A673 (cell line): ENCODE results near the gene ADAMTS6. TPM values are rescaled to one million over a fixed set of nuclear protein-coding genes. Genes with fewer than 3 reads are reported as not detected.
A peak's percentile ranks its signal among the peaks of the same experiment; 100 is the strongest.

ENCODE experiments used
- BruUV-seq: library from RNA; stranded (reverse); fragments of 400-500 nt; replicated peaks from 2 replicates; lab custom pipeline; 2021; lab: Mats Ljungman, UMichigan
- CTCF ChIA-PET: fragments of 300-600 bp; sonication (Branson Sonifier 250); formaldehyde crosslinking; loops from one replicate; lab custom pipeline; 2022; ENCODE audit warnings: antibody characterized with exemption; lab: Charles Lee
- POLR2A ChIA-PET: fragments of 300-600 bp; sonication (Branson Sonifier 250); formaldehyde crosslinking; loops from one replicate; lab custom pipeline; 2022; ENCODE audit warnings: antibody characterized with exemption; ENCODE audit not compliant: low non-redundant PET; lab: Charles Lee
- DNase-seq: peaks from one replicate; pipeline ENCODE4 v3.0.0-alpha.2; 2015; ENCODE audit warnings: low spot score
- H3K27ac ChIP-seq: fragments of 200-600 bp; sonication (generic); 2 replicates; pipeline ENCODE4 v1.5.1; 2016; ENCODE audit warnings: mixed run types, low read depth, mild to moderate bottlenecking, mixed read lengths, antibody characterized with exemption, low read length; ENCODE audit not compliant: poor library complexity, severe bottlenecking
- H3K27me3 ChIP-seq: fragments of 200-600 bp; sonication (generic); replicated peaks from 2 replicates; pipeline ENCODE4 v1.6.1; 2017; ENCODE audit warnings: mixed run types, low read depth, mild to moderate bottlenecking, mixed read lengths, antibody characterized with exemption, low read length; ENCODE audit not compliant: insufficient read depth, poor library complexity
- H3K36me3 ChIP-seq: fragments of 200-600 bp; sonication (generic); 2 replicates; pipeline ENCODE4 v1.6.1; 2016; ENCODE audit warnings: mixed run types, mild to moderate bottlenecking, mixed read lengths, antibody characterized with exemption, low read length; ENCODE audit not compliant: insufficient read depth, poor library complexity, severe bottlenecking
- H3K4me1 ChIP-seq: fragments of 200-600 bp; sonication (generic); 2 replicates; pipeline ENCODE4 v1.6.1; 2017; ENCODE audit warnings: mixed run types, mild to moderate bottlenecking, mixed read lengths, antibody characterized with exemption, low read length; ENCODE audit not compliant: insufficient read depth, poor library complexity, severe bottlenecking
- H3K4me3 ChIP-seq: fragments of 200-600 bp; sonication (generic); 2 replicates; pipeline ENCODE4 v1.5.1; 2016; ENCODE audit warnings: low read depth, mixed run types, mild to moderate bottlenecking, mixed read lengths, low read length; ENCODE audit not compliant: poor library complexity, severe bottlenecking
- H3K9me3 ChIP-seq: fragments of 200-600 bp; sonication (generic); 2 replicates; pipeline ENCODE4 v1.6.1; 2016; ENCODE audit warnings: mixed run types, low read depth, mild to moderate bottlenecking, mixed read lengths, antibody characterized with exemption, low read length; ENCODE audit not compliant: poor library complexity, severe bottlenecking
- EZH2 ChIP-seq: fragments of 200-600 bp; sonication (generic); IDR thresholded peaks from 2 replicates; pipeline ENCODE4 v1.6.1; 2017; ENCODE audit warnings: borderline replicate concordance, low read depth, mild to moderate bottlenecking, mixed read lengths, antibody characterized with exemption, low read length; ENCODE audit not compliant: poor library complexity, severe bottlenecking
- intact Hi-C: fragments of 100-400 bp; cut with micrococcal nuclease; formaldehyde crosslinking; loops from one replicate; pipeline ENCODE4 v1.10.0; 2022; ENCODE audit not compliant: unreplicated experiment
- total RNA-seq: library from RNA; stranded (reverse); gene quantifications from 2 replicates; pipeline ENCODE4 v1.2.3, GENCODE V29; 2021
- TF ChIP-seq, protein P1 (sequence below): fragments of 300-800, 200-600 bp; sonication (generic); conservative IDR thresholded peaks from 2 replicates; pipeline ENCODE4 v1.5.1; 2017; ENCODE audit warnings: low read depth, mild to moderate bottlenecking, antibody characterized with exemption, low read length, moderate library complexity, mixed read lengths

Gene ADAMTS6
- total RNA-seq, 1 experiment from 2014 or later: 2.6 TPM

DNA sequence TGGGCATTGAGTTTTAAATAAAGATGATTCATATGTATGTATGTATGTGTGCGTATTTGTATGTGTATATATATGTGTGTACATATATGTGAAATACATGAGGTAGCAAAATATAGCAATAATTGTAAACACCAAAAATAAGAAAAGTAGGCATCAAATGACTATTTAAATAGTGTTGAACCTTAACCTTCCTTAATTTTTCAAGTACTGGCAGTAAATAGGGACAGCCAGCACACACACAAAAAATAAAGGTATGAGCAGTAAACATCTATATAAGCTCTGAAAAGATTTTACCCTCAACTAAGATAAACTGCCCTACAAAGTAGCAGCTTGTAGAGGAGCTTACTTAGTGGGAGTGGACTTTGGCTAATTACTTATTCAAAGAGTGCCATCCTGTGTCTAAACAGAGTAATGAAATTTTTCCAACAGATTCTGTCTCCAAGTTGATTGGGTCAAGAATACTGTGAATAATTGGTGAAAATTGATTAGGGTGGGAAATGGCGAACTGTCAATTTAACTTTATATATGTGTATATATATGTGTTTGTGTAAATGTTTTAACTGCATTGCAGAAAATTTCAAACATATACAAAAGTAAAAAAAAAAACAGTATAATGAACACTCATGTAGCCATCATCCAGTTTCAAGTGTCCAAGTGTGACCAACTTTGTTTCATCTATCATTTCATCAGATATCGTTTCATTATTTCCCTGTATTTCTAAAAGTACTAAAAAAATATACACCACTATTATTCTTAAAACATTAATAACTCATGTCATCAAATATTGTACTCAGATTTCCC lies 2.0 kb upstream of the ADAMTS6 start:
- ChIA-PET POLR2A (interaction anchor here (0.6 to 0.7 kb wide), 2 partner anchors 375 to 501 kb away, joined by 3 read pairs; no protein-coding TSS in a partner anchor), CTCF (interaction anchor here (0.6 to 2.0 kb wide), 5 partner anchors 34 to 672 kb away, joined by 3 to 28 read pairs (median 4); no protein-coding TSS in a partner anchor)
- no peaks in the 10 kb centered on the region for H3K9me3 ChIP-seq
- BruUV-seq: no TSS peak
- no peak for TF ChIP-seq EZH2
- TF ChIP-seq, protein P1, sequence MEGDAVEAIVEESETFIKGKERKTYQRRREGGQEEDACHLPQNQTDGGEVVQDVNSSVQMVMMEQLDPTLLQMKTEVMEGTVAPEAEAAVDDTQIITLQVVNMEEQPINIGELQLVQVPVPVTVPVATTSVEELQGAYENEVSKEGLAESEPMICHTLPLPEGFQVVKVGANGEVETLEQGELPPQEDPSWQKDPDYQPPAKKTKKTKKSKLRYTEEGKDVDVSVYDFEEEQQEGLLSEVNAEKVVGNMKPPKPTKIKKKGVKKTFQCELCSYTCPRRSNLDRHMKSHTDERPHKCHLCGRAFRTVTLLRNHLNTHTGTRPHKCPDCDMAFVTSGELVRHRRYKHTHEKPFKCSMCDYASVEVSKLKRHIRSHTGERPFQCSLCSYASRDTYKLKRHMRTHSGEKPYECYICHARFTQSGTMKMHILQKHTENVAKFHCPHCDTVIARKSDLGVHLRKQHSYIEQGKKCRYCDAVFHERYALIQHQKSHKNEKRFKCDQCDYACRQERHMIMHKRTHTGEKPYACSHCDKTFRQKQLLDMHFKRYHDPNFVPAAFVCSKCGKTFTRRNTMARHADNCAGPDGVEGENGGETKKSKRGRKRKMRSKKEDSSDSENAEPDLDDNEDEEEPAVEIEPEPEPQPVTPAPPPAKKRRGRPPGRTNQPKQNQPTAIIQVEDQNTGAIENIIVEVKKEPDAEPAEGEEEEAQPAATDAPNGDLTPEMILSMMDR: peak; percentile 67
- peak overlapping the region; percentile 57 for H3K4me3 ChIP-seq
- intact Hi-C loops: loop anchor here (1.0 to 5.0 kb wide), 6 partner anchors 269 to 846 kb away; no protein-coding TSS in a partner anchor
- H3K27me3 ChIP-seq: no peaks in the 10 kb centered on the region
- peak overlapping the region; percentile 71 for H3K27ac ChIP-seq
- H3K4me1 ChIP-seq: peaks cover 9% of the 10 kb centered on the region
- H3K36me3 ChIP-seq: no peaks in the 10 kb centered on the region
- peak; percentile 75 for DNase-seq

DNA sequence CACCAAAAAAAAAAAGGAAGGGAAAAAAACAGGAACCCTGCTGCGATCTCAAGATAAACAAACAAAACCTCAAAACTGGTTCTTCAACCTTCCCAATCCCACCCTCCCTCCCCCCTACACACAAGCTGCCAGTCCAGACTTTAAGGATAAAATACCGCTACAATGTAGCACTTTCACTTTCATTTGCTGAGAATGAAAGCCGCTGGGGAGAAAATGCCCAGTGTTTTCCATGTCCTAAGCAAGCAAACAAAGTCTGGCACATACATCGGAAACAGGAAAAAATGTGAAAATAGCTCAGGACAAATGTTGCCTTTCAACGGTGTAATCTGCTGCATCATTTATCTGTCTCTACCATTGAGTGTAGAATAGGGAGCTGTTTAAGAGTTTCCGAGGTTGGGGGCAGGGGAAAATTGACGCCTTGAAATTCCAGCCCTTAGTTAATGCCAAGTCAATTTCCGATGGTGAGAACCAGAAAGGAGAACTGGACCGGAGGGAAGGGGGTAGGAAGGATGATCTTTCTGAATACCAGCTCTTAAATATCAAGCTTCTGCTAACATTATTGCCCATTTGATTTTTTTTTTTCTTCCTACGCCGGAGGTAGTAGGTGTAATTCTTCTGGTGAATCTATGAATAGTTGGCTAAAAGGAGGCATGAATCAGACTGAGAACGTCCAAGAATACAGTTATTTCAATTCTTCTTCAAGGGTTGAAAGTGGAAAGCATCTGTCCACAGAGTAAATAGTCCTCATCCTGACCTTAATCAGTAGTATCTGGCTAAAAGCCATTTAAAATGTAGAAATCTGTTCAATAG lies 1.2 kb upstream of the ADAMTS6 start:
- Histone ChIP-seq H3K4me3 (peak overlapping the region; percentile 57), H3K9me3 (no peaks in the 10 kb centered on the region), H3K36me3 (no peaks in the 10 kb centered on the region), H3K27ac (peak overlapping the region; percentile 71), H3K4me1 (peaks cover 9% of the 10 kb centered on the region), H3K27me3 (no peaks in the 10 kb centered on the region)
- intact Hi-C loops: loop anchor here (1.0 to 5.0 kb wide), 6 partner anchors 268 to 846 kb away; no protein-coding TSS in a partner anchor
- POLR2A ChIA-PET: interaction anchor here (0.6 to 0.7 kb wide), 3 partner anchors 37 to 790 kb away, joined by 3 to 6 read pairs (median 5); no protein-coding TSS in a partner anchor
- peak; percentile 42 for DNase-seq
- BruUV-seq: no TSS peak
- no peak for TF ChIP-seq EZH2
- TF ChIP-seq, protein P1: no peak
- CTCF ChIA-PET: interaction anchor here (0.6 to 2.0 kb wide), 7 partner anchors 33 to 672 kb away, joined by 3 to 28 read pairs (median 4); no protein-coding TSS in a partner anchor

DNA sequence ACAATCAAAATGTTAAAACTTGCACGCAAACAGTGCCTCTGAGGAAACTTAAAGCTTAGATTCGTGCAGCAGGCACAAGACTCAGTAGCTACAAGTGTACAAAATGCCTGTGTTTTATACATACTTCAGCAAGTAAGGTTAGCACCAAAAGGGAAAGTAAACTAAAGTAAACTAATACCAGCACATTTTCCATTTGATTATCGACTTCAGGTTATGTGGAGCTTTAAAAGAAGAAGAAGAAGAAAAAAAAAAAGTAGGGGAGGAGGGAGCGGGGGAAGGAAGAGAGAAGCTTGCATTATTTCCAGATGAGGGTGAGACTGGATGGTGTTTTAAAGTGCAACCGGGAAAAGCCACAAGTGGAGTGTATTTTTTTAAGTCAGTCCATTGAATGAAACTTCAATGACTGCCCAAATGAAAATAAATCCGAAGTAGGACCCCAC lies 596 bp upstream of the ADAMTS6 start:
- intact Hi-C loops: loop anchor here (2.0 to 5.0 kb wide), 5 partner anchors 268 to 845 kb away; no protein-coding TSS in a partner anchor
- Histone ChIP-seq H3K27ac (peak overlapping the region; percentile 71), H3K27me3 (no peaks in the 10 kb centered on the region), H3K36me3 (no peaks in the 10 kb centered on the region), H3K9me3 (no peaks in the 10 kb centered on the region), H3K4me1 (peaks cover 9% of the 10 kb centered on the region), H3K4me3 (peak overlapping the region; percentile 57)
- TSS peak; percentile 99 for BruUV-seq
- TF ChIP-seq EZH2: no peak
- TF ChIP-seq, protein P1: no peak
- CTCF ChIA-PET: interaction anchor here (0.7 to 2.0 kb wide), 3 partner anchors 449 to 671 kb away, joined by 3 to 28 read pairs (median 4); no protein-coding TSS in a partner anchor
- POLR2A ChIA-PET: interaction anchor here (0.7 kb wide), 2 partner anchors 38 to 790 kb away, joined by 5 to 6 read pairs; no protein-coding TSS in a partner anchor
- DNase-seq: peak; percentile 21
